Measurements from ENCODE around the gene ST3GAL3. TPM values are rescaled to one million over a fixed set of nuclear protein-coding genes. Genes with fewer than 3 reads are reported as not detected.
A peak's percentile ranks its signal among the peaks of the same experiment; 100 is the strongest.

The ST3GAL3 gene
- total and polyA plus RNA-seq, 10 of the 15 experiments (the other 5 are each of a cell fraction or from before 2014, with no cell fraction given): 1.2 to 19.3 (median 11.0) TPM

DNA sequence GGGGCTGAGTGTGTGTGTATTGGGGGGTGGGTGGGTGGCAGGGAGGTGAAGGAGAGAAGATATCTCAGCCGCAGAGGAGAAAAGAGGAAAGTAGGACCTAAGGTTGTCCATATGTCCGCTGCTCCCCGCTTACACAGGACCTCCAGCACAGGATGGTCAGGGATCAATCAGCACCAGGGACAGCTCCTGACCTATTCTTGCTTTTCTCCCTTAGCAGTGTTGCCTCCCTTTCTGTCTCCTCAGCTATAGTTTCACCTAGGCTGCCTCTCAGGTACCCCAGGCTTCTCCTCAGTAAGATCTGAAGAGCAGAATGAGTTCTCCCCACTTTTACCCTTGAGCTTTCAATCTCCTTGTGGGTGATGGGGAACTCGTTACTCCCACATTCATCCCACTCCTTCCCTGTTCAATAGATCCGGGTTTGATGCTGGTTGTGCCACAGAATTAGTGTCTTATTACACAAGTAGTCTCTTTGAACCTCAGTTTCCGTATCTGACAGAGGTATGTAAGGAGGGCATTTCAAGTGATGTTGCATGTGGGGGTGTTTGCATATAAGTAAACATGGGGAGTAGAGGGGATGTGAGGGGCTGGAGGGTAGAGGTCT is 261.1 kb downstream of the ST3GAL3 start:
- H3K9ac ChIP-seq (ENCODE audit: control insufficient read depth, insufficient read depth, low read length): no peak overlapping the region
- no peak overlapping the region for H3K4me2 ChIP-seq (ENCODE audit: control insufficient read depth, insufficient read depth)
- no peak overlapping the region for H3K27ac ChIP-seq (ENCODE audit: control insufficient read depth, insufficient read depth)
- intact Hi-C loops (cut with micrococcal nuclease; ENCODE audit: unreplicated experiment) (no loop called here), in situ Hi-C loops (cut with MboI) (no loop called here)
- ChIA-PET SMC1A (ENCODE audit: uncharacterized antibody, unreplicated experiment) (no interaction called here), CTCF (interaction anchor here (0.8 to 1.1 kb wide), 2 partner anchors 79 to 99 kb away, joined by 3 read pairs; no protein-coding TSS in a partner anchor), POLR2A (interaction anchor here (0.5 kb wide), 1 partner anchor 601 kb away, joined by 5 read pairs; no protein-coding TSS in a partner anchor), RAD21 (ENCODE audit: unreplicated experiment) (no interaction called here)
- FAIRE-seq: no peak
- DNase-seq (ENCODE audit: low read depth, low spot score): no peak
- peaks cover 8 to 11% of the 10 kb centered on the region in 2 experiments; a peak in 3 of 4 replicates for H3K36me3 ChIP-seq (ENCODE audit: control insufficient read depth in 2 of 2, insufficient read depth in 2 of 2, low read length in 1 of 2)
- no peaks in the 10 kb centered on the region for H3K9me3 ChIP-seq (replicated peaks; ENCODE audit: control insufficient read depth, insufficient read depth, low read length)
- no peak for TF ChIP-seq HDGF (IDR thresholded peaks at IDR 0.05)
- no peak for TF ChIP-seq MYC (IDR thresholded peaks at IDR 0.05; ENCODE audit: insufficient read depth, insufficient read length, insufficient replicate concordance, low read length, severe bottlenecking)
- TF ChIP-seq, protein P1, sequence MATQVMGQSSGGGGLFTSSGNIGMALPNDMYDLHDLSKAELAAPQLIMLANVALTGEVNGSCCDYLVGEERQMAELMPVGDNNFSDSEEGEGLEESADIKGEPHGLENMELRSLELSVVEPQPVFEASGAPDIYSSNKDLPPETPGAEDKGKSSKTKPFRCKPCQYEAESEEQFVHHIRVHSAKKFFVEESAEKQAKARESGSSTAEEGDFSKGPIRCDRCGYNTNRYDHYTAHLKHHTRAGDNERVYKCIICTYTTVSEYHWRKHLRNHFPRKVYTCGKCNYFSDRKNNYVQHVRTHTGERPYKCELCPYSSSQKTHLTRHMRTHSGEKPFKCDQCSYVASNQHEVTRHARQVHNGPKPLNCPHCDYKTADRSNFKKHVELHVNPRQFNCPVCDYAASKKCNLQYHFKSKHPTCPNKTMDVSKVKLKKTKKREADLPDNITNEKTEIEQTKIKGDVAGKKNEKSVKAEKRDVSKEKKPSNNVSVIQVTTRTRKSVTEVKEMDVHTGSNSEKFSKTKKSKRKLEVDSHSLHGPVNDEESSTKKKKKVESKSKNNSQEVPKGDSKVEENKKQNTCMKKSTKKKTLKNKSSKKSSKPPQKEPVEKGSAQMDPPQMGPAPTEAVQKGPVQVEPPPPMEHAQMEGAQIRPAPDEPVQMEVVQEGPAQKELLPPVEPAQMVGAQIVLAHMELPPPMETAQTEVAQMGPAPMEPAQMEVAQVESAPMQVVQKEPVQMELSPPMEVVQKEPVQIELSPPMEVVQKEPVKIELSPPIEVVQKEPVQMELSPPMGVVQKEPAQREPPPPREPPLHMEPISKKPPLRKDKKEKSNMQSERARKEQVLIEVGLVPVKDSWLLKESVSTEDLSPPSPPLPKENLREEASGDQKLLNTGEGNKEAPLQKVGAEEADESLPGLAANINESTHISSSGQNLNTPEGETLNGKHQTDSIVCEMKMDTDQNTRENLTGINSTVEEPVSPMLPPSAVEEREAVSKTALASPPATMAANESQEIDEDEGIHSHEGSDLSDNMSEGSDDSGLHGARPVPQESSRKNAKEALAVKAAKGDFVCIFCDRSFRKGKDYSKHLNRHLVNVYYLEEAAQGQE (IDR thresholded peaks at IDR 0.05; ENCODE audit: low read depth, low read length): peak; percentile 94
- no peak for TF ChIP-seq KLF5 (IDR thresholded peaks at IDR 0.05; ENCODE audit: partially characterized antibody)
- no peak overlapping the region for H3K4me3 ChIP-seq
- ATAC-seq: no peak
- H2AFZ ChIP-seq (ENCODE audit: control insufficient read depth, low read depth, low read length): no peak overlapping the region
- no peaks in the 10 kb centered on the region for H3K27me3 ChIP-seq (replicated peaks in 1 of 2; ENCODE audit: control insufficient read depth in 2 of 2, insufficient read depth in 2 of 2, low read length in 1 of 2)
- no peaks in the 10 kb centered on the region for H4K20me1 ChIP-seq (ENCODE audit: control insufficient read depth, insufficient read depth)
- peaks cover 10% of the 10 kb centered on the region; the same call in 1 of the 2 replicates for H3K4me1 ChIP-seq (ENCODE audit: control insufficient read depth, insufficient read depth, low read length)
- 88% methylated on average over 6 of the region's 6 CpGs for WGBS (ENCODE audit: insufficient coverage, insufficient replicate concordance, low lambda C conversion rate, missing lambda C conversion rate)
- no TSS peak for BruUV-seq (replicated peaks)
- H3K79me2 ChIP-seq (ENCODE audit: control insufficient read depth, insufficient read depth, low read length): peaks cover 16% of the 10 kb centered on the region

Data from GM12878 (cell line).